Thyroid gland (tissue), 4 donors: ENCODE measurements around the gene PTGFRN. TPM values are rescaled to one million over a fixed set of nuclear protein-coding genes. Genes with fewer than 3 reads are reported as not detected.

Experiments used
- DNase-seq, 2 donors: peaks; one replicate each; pipeline ENCODE4 v3.0.0-alpha.2; 2019
- H3K27ac ChIP-seq, 3 donors: fragments of 200-600 bp; sonication (generic); 1 replicate in 2 of 3; 2 replicates in 1 of 3; pipeline ENCODE4 v1.5.1; 2016 to 2019; ENCODE audit warnings: mild to moderate bottlenecking in 1 of 3, moderate library complexity in 1 of 3
- H3K27me3 ChIP-seq: fragments of 200-600 bp; sonication (generic); one replicate; pipeline ENCODE4 v1.5.1; 2019
- H3K36me3 ChIP-seq, 2 donors: fragments of 200-600 bp; sonication (generic); one replicate each; pipeline ENCODE4 v1.5.1; 2016 to 2019
- H3K4me1 ChIP-seq, 2 donors: fragments of 200-600 bp; sonication (generic); one replicate each; pipeline ENCODE4 v1.5.1; 2017 to 2019
- H3K4me3 ChIP-seq, 3 donors: fragments of 200-600 bp; sonication (generic); replicated peaks in 1 of 3; 1 replicate in 2 of 3; 2 replicates in 1 of 3; pipeline ENCODE4 v1.5.1; 2016; ENCODE audit warnings: mild to moderate bottlenecking in 1 of 3
- H3K9me3 ChIP-seq: fragments of 200-600 bp; sonication (generic); one replicate; pipeline ENCODE4 v1.5.1; 2017
- CTCF ChIP-seq, 6 experiments: fragments of 200-600 bp in 3 of 6; fragments of 450-650 bp in 3 of 6; sonication (generic) in 3 of 6; IDR thresholded peaks; one replicate each; pipeline ENCODE4 v1.5.1; 2016 to 2019; ENCODE audit warnings: antibody characterized with exemption in 6 of 6, mild to moderate bottlenecking in 2 of 6, inconsistent platforms in 1 of 6, moderate library complexity in 1 of 6
- POLR2A ChIP-seq, 2 donors: fragments of 450-650 bp; IDR thresholded peaks; one replicate each; pipeline ENCODE4 v1.6.1; 2017; ENCODE audit warnings: antibody characterized with exemption in 2 of 2, mild to moderate bottlenecking in 2 of 2, moderate library complexity in 1 of 2
- WGBS, 2 donors: methylation state at CpG; one replicate each; pipeline ENCODE4 v1.1.5; 2017; 5-methylcytosine and 5-hydroxymethylcytosine counted together
- intact Hi-C: fragments of 100-400 bp; cut with DNase I; formaldehyde crosslinking; loops from one replicate; pipeline ENCODE4 v1.15.1; 2023
- total RNA-seq, 4 donors: library from RNA; depleted of rRNA; stranded (reverse); fragments of >200 nt; gene quantifications; one replicate each; pipeline ENCODE4 v1.2.3, GENCODE V29; 2016

Gene PTGFRN
- total RNA-seq, 4 donors from 2014 or later: 18.7 to 38.7 (median 27.6) TPM

GRCh38 chr1:116949213-116949985 lies 39.7 kb downstream of the PTGFRN start:
- no peaks in the 10 kb centered on the region for H3K27me3 ChIP-seq
- H3K36me3 ChIP-seq: no peaks in the 10 kb centered on the region
- peaks cover 23 to 24% of the 10 kb centered on the region in 2 donors for H3K4me1 ChIP-seq
- no peak for TF ChIP-seq CTCF (IDR thresholded peaks at IDR 0.05)
- no peak for TF ChIP-seq POLR2A (IDR thresholded peaks at IDR 0.05)
- 77 to 82% methylated on average over 18 to 21 of the region's 21 CpGs for WGBS, 2 donors
- intact Hi-C loops: no loop called here
- no peak overlapping the region for H3K27ac ChIP-seq
- H3K9me3 ChIP-seq: no peaks in the 10 kb centered on the region
- H3K4me3 ChIP-seq: no peak overlapping the region
- peak; percentile 36 to 37 for DNase-seq

DNA sequence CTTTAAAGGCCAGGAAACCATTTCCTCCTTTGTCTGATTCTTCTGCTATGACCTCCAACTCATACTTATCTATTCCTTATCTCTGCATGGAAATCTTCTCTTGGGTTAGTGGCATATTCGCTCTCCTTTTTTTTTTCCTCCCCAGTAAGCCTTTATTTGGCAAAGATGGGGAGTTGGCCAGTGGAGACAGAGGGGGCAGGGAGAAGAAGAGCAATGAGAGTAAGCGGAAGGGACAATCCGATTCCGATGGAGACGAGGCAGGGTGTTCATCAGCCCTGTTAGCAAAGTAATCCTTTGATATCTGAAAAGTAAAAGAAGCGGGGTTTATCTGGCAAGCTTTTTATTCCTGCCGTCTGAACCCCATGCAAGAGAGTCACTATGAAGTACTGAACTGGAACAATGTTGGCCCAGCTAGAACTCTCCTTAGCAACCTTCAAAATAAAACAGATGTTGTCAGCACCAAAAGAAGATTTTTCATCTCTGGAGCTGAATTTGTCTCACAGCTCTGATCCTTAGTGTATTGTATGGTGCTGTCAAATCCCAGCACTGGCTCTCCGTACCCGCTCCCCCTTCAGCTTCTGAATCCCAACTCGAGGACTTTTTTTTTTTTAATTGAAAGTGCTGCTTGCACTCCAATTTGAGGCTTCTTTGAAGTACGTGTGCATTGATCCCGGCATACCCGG lies 40.9 kb downstream of the PTGFRN start:
- H3K36me3 ChIP-seq: no peaks in the 10 kb centered on the region
- H3K4me1 ChIP-seq: peaks cover 23 to 24% of the 10 kb centered on the region in 2 donors
- no peaks in the 10 kb centered on the region for H3K27me3 ChIP-seq
- intact Hi-C loops: no loop called here
- 33 to 37% methylated on average over 13 of the region's 13 CpGs for WGBS, 2 donors
- peak overlapping the region; percentile 20 to 66 (median 26) for H3K27ac ChIP-seq
- no peaks in the 10 kb centered on the region for H3K9me3 ChIP-seq
- no peak overlapping the region for H3K4me3 ChIP-seq
- TF ChIP-seq CTCF (IDR thresholded peaks at IDR 0.05): no peak
- TF ChIP-seq POLR2A (IDR thresholded peaks at IDR 0.05): no peak
- DNase-seq: no peak

DNA sequence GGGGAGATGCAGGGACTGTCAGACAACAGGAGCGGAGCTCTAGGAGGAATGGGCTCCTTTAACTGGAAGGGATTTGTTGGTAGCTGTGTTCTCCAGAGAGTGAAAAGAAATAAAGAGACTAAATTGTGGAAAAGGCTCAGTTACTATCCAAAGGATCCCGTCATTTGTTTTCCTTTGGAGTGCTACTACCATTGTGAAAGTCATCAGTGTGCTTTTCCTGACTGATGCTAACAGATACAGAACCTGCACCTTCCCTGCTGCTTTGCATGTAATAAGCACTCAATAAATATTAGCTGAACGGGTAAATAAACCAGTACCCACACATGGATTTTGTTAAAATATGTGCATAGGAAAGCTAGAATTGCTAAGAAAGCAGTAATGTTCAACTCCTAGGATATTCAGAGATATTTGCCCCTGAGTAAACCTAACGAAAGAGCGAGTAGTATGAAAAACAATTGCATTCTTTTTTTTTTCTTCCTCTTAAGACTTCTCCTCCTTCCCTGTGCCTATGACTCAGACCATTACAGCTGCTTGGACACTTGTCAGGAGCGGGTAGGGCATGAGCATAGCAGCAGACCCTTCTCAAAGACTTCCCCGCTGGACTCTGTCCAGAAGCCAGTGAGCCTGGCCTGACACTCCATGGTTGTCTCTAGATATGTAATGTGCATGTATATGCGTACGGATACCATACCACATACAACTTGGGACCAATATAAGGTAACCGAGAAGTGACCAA lies 41.7 kb downstream of the PTGFRN start:
- Histone ChIP-seq H3K4me3 (no peak overlapping the region), H3K27me3 (no peaks in the 10 kb centered on the region), H3K9me3 (no peaks in the 10 kb centered on the region), H3K27ac (peak overlapping the region; percentile 20 to 66 (median 26)), H3K36me3 (no peaks in the 10 kb centered on the region), H3K4me1 (peaks cover 24 to 28% of the 10 kb centered on the region in 2 donors)
- intact Hi-C loops: no loop called here
- 59 to 64% methylated on average over 10 of the region's 10 CpGs for WGBS, 2 donors
- DNase-seq: peak; percentile 78 to 80
- no peak for TF ChIP-seq CTCF (IDR thresholded peaks at IDR 0.05)
- no peak for TF ChIP-seq POLR2A (IDR thresholded peaks at IDR 0.05)

DNA sequence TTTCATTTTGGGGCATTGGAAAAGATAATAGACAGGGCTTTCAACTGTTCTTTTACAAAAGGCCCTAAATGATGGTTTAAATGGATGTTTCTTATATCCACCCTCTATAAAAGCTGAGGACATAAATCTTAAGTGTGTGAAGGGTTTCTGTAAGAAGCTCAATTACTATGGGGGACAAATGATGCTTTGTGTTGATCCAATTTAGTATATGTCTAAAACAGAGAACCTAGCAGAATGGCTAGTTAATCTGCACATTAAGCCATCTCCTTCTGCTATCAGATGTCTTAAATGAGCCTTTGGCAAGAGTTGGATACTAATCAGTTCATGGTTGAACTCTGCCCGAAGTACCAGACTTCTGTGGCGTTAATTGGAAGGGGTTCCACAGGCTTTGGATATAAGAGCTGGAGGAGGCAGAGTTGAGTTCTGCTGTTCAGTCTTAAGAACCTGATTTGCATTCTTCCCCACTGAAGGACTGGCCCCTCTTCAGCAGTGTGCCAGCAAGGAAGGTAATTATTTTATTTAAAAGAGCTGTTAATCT lies 43.1 kb downstream of the PTGFRN start:
- no peak for DNase-seq
- H3K36me3 ChIP-seq: no peaks in the 10 kb centered on the region
- TF ChIP-seq POLR2A (IDR thresholded peaks at IDR 0.05) (no peak), CTCF (IDR thresholded peaks at IDR 0.05) (no peak)
- H3K9me3 ChIP-seq: no peaks in the 10 kb centered on the region
- H3K27ac ChIP-seq: no peak overlapping the region
- H3K4me3 ChIP-seq: no peak overlapping the region
- no peaks in the 10 kb centered on the region for H3K27me3 ChIP-seq
- 43 to 50% methylated on average over 2 of the region's 2 CpGs for WGBS, 2 donors
- intact Hi-C loops: no loop called here
- H3K4me1 ChIP-seq: peaks cover 24 to 29% of the 10 kb centered on the region in 2 donors
